ENCODE data around the gene MFN2. TPM values are rescaled to one million over a fixed set of nuclear protein-coding genes. Genes with fewer than 3 reads are reported as not detected.

MFN2 gene
- total and polyA plus RNA-seq, 2 of the 8 experiments (the other 6 are each of a cell fraction or from before 2014, with no cell fraction given), result 34.0 to 62.5 TPM

DNA sequence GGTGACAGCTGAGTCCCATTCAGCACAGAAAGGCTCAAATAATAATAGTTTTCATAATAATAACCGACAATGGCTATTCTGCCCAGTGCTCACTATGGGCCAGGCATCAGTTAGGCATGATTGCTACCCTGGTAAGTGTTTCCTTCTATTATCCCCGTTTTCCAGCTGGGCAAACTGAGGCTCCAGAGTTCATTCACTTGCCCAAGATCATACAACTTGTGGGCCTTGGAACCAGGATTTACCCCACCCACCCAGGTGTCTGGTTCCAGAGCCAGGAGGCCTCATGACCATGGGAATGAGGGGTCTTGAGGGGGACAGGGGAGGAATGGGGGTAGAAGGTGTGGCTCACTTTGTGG lies 45.2 kb upstream of the MFN2 start:
- Histone ChIP-seq H3K56ac (replicated peaks; ENCODE audit: insufficient read length, low read depth, low read length) (no peak overlapping the region), H3K14ac (ENCODE audit: insufficient read length) (no peak overlapping the region), H3K36me3 (ENCODE audit: control insufficient read depth in 2 of 4, insufficient read depth in 4 of 4, low read length in 3 of 4) (no peaks in the 10 kb centered on the region), H3K27me3 (replicated peaks in 1 of 4; ENCODE audit: control insufficient read depth in 3 of 4, extremely low read depth in 1 of 4, insufficient read depth in 3 of 4, low read length in 3 of 4) (no peaks in the 10 kb centered on the region), H3K4me1 (replicated peaks in 1 of 4; ENCODE audit: control insufficient read depth in 3 of 4, insufficient read depth in 4 of 4, low read length in 3 of 4) (peaks cover 0 to 16% (median 10%) of the 10 kb centered on the region in 4 experiments; a peak in 6 of 7 replicates), H3K4me2 (ENCODE audit: insufficient read depth in 1 of 2, low read depth in 2 of 2, low read length in 2 of 2) (peak overlapping the region; percentile 92 to 94), H4K91ac (replicated peaks; ENCODE audit: insufficient read length, low read length) (no peak overlapping the region), H2BK20ac (ENCODE audit: low read length) (no peak overlapping the region), H2BK5ac (ENCODE audit: low read depth, low read length) (0 out of 2 replicates have a peak overlapping the region, but pooled peaks have one; percentile 56), H3K27ac (ENCODE audit: low read depth, low read length) (no peak overlapping the region), H3K23me2 (ENCODE audit: low read depth, low read length) (peaks cover 5% of the 10 kb centered on the region), H3K9me3 (ENCODE audit: insufficient read depth in 2 of 2, low read depth in 1 of 2, low read length in 1 of 2) (no peaks in the 10 kb centered on the region), H3K23ac (ENCODE audit: insufficient read length) (no peak overlapping the region), H2BK12ac (ENCODE audit: low read depth, low read length) (peak overlapping the region; percentile 43; the same call in 1 of the 2 replicates), H4K5ac (ENCODE audit: insufficient read length, low read depth, low read length) (no peak overlapping the region), H3K18ac (ENCODE audit: extremely low read depth, low read length) (peak overlapping the region; percentile 90; the same call in 1 of the 2 replicates), H2AK5ac (ENCODE audit: low read depth, low read length) (no peak overlapping the region), H3K9ac (replicated peaks in 1 of 4; ENCODE audit: extremely low read depth in 1 of 4, low read depth in 3 of 4, low read length in 3 of 4) (peak overlapping the region in 2 of 4 experiments; percentile 76 to 82; a peak in 3 of 7 replicates), H3K4ac (replicated peaks; ENCODE audit: insufficient read length, low read depth, low read length) (no peak overlapping the region), H2BK15ac (ENCODE audit: low read length) (no peak overlapping the region), H4K8ac (ENCODE audit: extremely low read depth, insufficient read depth, low read length) (no peak overlapping the region), H3K79me1 (ENCODE audit: low read depth, low read length) (peaks cover 3% of the 10 kb centered on the region; the same call in 1 of the 2 replicates), H2BK120ac (replicated peaks; ENCODE audit: low read depth, low read length) (no peak overlapping the region), H3K79me2 (ENCODE audit: control insufficient read depth in 1 of 2, insufficient read depth in 2 of 2, low read length in 2 of 2) (no peaks in the 10 kb centered on the region; a peak in 1 of 4 replicates), H4K20me1 (replicated peaks in 1 of 2; ENCODE audit: control insufficient read depth in 1 of 2, insufficient read depth in 2 of 2, low read length in 2 of 2) (no peaks in the 10 kb centered on the region), H2AFZ (ENCODE audit: low read length) (no peak overlapping the region), H3K4me3 (ENCODE audit: extremely low read depth in 1 of 4, insufficient read depth in 2 of 4, low read depth in 3 of 4, low read length in 4 of 4) (peak overlapping the region; percentile 48 to 66 (median 64))
- no peak for DNase-seq (ENCODE audit: low read depth in 1 of 2, low spot score in 2 of 2)
- ChIA-PET CTCF (ENCODE audit: partially characterized antibody) (interaction anchor here (1.0 to 2.0 kb wide), 3 partner anchors 9 to 32 kb away, joined by 3 to 5 read pairs (median 5); no protein-coding TSS in a partner anchor), POLR2A (ENCODE audit: partially characterized antibody) (interaction anchor here (1.0 to 15.4 kb wide), 8 partner anchors 9 to 272 kb away, joined by 3 to 263 read pairs (median 5); partner anchors contain the start of genes KIAA2013 and MFN2)
- whole genome bisulfite sequencing, 2 experiments (ENCODE audit: extremely low coverage in 1 of 2, insufficient coverage in 1 of 2, insufficient read length in 1 of 2, insufficient replicate concordance in 2 of 2, low coverage in 1 of 2, low lambda C conversion rate in 2 of 2, missing lambda C conversion rate in 1 of 2), result 59% methylated on average over 2 of the region's 2 CpGs; no CpG with 5 or more reads in 1 of the 2 experiments
- no peak for FAIRE-seq
- peak; percentile 88; the same call in 1 of the 2 replicates for TF ChIP-seq KDM1A (IDR thresholded peaks at IDR 0.05; ENCODE audit: borderline replicate concordance, low read length)

Data from H1 (cell line).